OCI-LY7 (cell line): ENCODE data around the gene MTMR10.

Source experiments
- CTCF ChIP-seq: fragments of 200-600 bp; sonication (generic); conservative IDR thresholded peaks from 2 replicates; pipeline ENCODE4 v1.5.1; 2014; ENCODE audit warnings: mild to moderate bottlenecking, antibody characterized with exemption, low read length, moderate library complexity, mixed read lengths
- EZH2phosphoT487 ChIP-seq: fragments of 200-600 bp; sonication (generic); IDR thresholded peaks from 2 replicates; pipeline ENCODE4 v1.6.1; 2018; ENCODE audit warnings: low read depth, borderline replicate concordance, mild to moderate bottlenecking, mixed run types, antibody characterized with exemption, low read length, moderate library complexity, mixed read lengths

GRCh38 chr15:30943654-30944335 is 47.6 kb downstream of the MTMR10 start:
- no peak for TF ChIP-seq CTCF
- TF ChIP-seq EZH2phosphoT487, result no peak
